Measurements from ENCODE around the gene KCNA10. TPM values are rescaled to one million over a fixed set of nuclear protein-coding genes. Genes with fewer than 3 reads are reported as not detected.

KCNA10 gene
- total RNA-seq, 1 donor from 2014 or later = not detected

DNA sequence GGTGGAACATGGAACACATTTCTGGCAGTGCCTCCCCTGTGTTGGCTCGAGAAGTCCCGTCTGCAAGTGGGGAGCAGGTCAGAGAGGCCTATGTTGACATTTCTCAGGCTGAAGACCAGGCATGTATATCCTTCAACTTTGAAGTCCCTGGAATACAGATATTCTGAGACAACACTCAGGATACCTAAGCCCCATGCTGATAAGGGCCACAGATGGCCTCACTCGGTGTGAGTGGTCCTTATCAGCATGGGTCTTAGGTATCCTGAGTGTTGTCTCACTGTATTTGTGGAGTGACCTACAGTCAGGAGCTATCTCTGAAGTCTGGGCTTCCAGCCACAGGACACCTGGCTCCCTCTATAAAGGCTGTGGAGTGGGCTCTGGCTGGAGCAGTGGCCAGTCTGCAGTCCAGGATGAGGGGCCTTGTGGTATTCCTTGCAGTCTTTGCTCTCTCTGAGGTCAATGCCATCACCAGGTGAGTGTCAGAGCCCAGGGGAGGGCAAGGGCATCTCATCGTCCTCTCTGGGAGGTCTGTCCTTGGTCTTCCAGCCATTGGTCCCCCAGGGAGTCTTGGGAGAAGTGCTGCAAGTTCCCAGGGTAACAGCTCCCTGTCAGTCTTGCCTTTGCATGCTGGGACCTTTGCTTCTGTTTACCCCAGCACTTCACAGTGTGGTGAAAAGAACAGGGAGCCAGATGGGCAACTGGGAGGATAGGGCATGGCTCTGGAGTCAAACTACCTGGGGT is 38.4 kb downstream of the KCNA10 start:
- H3K4me3 Mint-ChIP-seq (ENCODE audit: unreplicated experiment) = no peak overlapping the region
- no peak for TF ChIP-seq CTCF (IDR thresholded peaks at IDR 0.05)
- H3K4me1 Mint-ChIP-seq (ENCODE audit: unreplicated experiment) = no peaks in the 10 kb centered on the region
- DNase-seq (ENCODE audit: extremely low spot score, unreplicated experiment) = no peak
- no peaks in the 10 kb centered on the region for H3K9me3 Mint-ChIP-seq (ENCODE audit: unreplicated experiment)
- no peak overlapping the region for H3K27ac Mint-ChIP-seq (ENCODE audit: unreplicated experiment)
- H3K27me3 Mint-ChIP-seq (ENCODE audit: unreplicated experiment) = peaks cover 16% of the 10 kb centered on the region
- no peaks in the 10 kb centered on the region for H3K36me3 Mint-ChIP-seq (ENCODE audit: unreplicated experiment)

- no peak for TF ChIP-seq CTCF (IDR thresholded peaks at IDR 0.05)
- Mint-ChIP-seq H3K9me3 (ENCODE audit: unreplicated experiment) (no peaks in the 10 kb centered on the region), H3K4me3 (ENCODE audit: unreplicated experiment) (no peak overlapping the region), H3K27ac (ENCODE audit: unreplicated experiment) (no peak overlapping the region), H3K36me3 (ENCODE audit: unreplicated experiment) (no peaks in the 10 kb centered on the region), H3K27me3 (ENCODE audit: unreplicated experiment) (peaks cover 11% of the 10 kb centered on the region), H3K4me1 (ENCODE audit: unreplicated experiment) (no peaks in the 10 kb centered on the region)
- DNase-seq (ENCODE audit: extremely low spot score, unreplicated experiment) = no peak
These were observed 40.1 kb downstream of the KCNA10 start for GRCh38 chr1:110478886-110479285.

DNA sequence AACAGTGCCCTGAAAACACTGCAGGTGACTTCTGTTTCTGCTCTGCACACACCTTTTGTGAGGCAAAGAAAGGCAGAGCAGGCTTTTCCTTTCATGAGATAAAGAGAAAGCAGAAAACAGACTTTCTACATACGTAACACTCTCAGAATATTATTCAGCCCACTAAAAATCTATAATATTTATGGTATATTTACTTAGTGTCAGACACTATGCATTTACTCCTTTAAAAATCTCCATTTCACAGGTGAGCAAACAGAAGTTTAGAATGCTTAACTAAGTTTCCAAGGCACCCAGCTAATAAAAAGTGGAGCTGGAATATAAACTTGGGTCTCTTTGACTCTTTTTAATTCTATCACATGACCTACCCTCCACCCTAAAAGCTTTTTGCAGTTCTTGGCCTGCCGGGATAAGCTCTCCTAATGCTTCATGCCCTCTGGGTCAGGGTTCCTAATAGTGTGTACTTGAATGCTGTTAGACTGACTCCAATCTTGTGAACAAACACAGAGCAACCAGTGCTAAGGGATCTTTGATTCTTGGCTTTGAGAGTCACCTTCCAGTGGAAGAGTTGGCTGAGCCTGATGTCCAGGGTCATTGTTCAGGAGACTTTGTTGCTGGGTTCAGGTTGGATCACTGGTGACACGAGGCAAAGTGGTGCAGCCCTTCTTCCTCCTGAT is 40.9 kb downstream of the KCNA10 start:
- Mint-ChIP-seq H3K4me3 (ENCODE audit: unreplicated experiment) (no peak overlapping the region), H3K4me1 (ENCODE audit: unreplicated experiment) (no peaks in the 10 kb centered on the region), H3K9me3 (ENCODE audit: unreplicated experiment) (no peaks in the 10 kb centered on the region), H3K27ac (ENCODE audit: unreplicated experiment) (no peak overlapping the region), H3K36me3 (ENCODE audit: unreplicated experiment) (no peaks in the 10 kb centered on the region), H3K27me3 (ENCODE audit: unreplicated experiment) (peaks cover 6% of the 10 kb centered on the region)
- DNase-seq (ENCODE audit: extremely low spot score, unreplicated experiment) = no peak
- no peak for TF ChIP-seq CTCF (IDR thresholded peaks at IDR 0.05)

- no peak overlapping the region for H3K27ac Mint-ChIP-seq (ENCODE audit: unreplicated experiment)
- H3K27me3 Mint-ChIP-seq (ENCODE audit: unreplicated experiment) = peaks cover 9% of the 10 kb centered on the region
- no peaks in the 10 kb centered on the region for H3K9me3 Mint-ChIP-seq (ENCODE audit: unreplicated experiment)
- no peaks in the 10 kb centered on the region for H3K4me1 Mint-ChIP-seq (ENCODE audit: unreplicated experiment)
- H3K4me3 Mint-ChIP-seq (ENCODE audit: unreplicated experiment) = no peak overlapping the region
- H3K36me3 Mint-ChIP-seq (ENCODE audit: unreplicated experiment) = no peaks in the 10 kb centered on the region
- DNase-seq (ENCODE audit: extremely low spot score, unreplicated experiment) = no peak
- TF ChIP-seq CTCF (IDR thresholded peaks at IDR 0.05) = no peak
These were observed 41.5 kb downstream of the KCNA10 start for GRCh38 chr1:110477445-110477957.

GRCh38 chr1:110477041-110477440 is 41.9 kb downstream of the KCNA10 start:
- no peak for TF ChIP-seq CTCF (IDR thresholded peaks at IDR 0.05)
- no peak overlapping the region for H3K27ac Mint-ChIP-seq (ENCODE audit: unreplicated experiment)
- no peaks in the 10 kb centered on the region for H3K36me3 Mint-ChIP-seq (ENCODE audit: unreplicated experiment)
- no peak overlapping the region for H3K4me3 Mint-ChIP-seq (ENCODE audit: unreplicated experiment)
- no peak for DNase-seq (ENCODE audit: extremely low spot score, unreplicated experiment)
- H3K27me3 Mint-ChIP-seq (ENCODE audit: unreplicated experiment) = peaks cover 9% of the 10 kb centered on the region
- H3K9me3 Mint-ChIP-seq (ENCODE audit: unreplicated experiment) = no peaks in the 10 kb centered on the region
- no peaks in the 10 kb centered on the region for H3K4me1 Mint-ChIP-seq (ENCODE audit: unreplicated experiment)

All from osteocyte (in vitro differentiated cells).